ENCODE results near the gene ANOS1.

- no peak for TF ChIP-seq POLR2A (IDR thresholded peaks at IDR 0.05; ENCODE audit: control extremely low read depth in 1 of 2, low read depth in 2 of 2, low read length in 2 of 2)
- no peak for TF ChIP-seq KDM1A (IDR thresholded peaks at IDR 0.05; ENCODE audit: borderline replicate concordance, low read length)
- no peak for TF ChIP-seq CTCF (IDR thresholded peaks at IDR 0.05; ENCODE audit: control extremely low read depth in 1 of 3, insufficient read depth in 1 of 3, low read depth in 1 of 3, low read length in 3 of 3)
- TF ChIP-seq EP300 (IDR thresholded peaks at IDR 0.05; ENCODE audit: borderline replicate concordance in 1 of 2, low read depth in 2 of 2, low read length in 2 of 2): no peak
- TF ChIP-seq EZH2 (IDR thresholded peaks at IDR 0.05; ENCODE audit: low read depth, low read length, severe bottlenecking): no peak
- no peak for TF ChIP-seq JUND (IDR thresholded peaks at IDR 0.05; ENCODE audit: low read length)
- TF ChIP-seq FOSL1 (IDR thresholded peaks at IDR 0.05; ENCODE audit: insufficient read depth, low read depth, low read length): no peak
- no peak for TF ChIP-seq POLR2AphosphoS5 (IDR thresholded peaks at IDR 0.05; ENCODE audit: low read depth, low read length)
- TF ChIP-seq SIN3A (conservative IDR thresholded peaks at IDR 0.05 in 1 of 2, IDR thresholded peaks at IDR 0.05 in 1 of 2; ENCODE audit: low read depth in 1 of 2, low read length in 2 of 2): no peak
- TF ChIP-seq CBX5 (IDR thresholded peaks at IDR 0.05; ENCODE audit: low read depth, low read length): no peak
- no peak for TF ChIP-seq NRF1 (IDR thresholded peaks at IDR 0.05; ENCODE audit: low read depth, low read length)
- TF ChIP-seq MAX (IDR thresholded peaks at IDR 0.05): no peak
- TF ChIP-seq SP2 (IDR thresholded peaks at IDR 0.05; ENCODE audit: low read length): no peak
- TF ChIP-seq ZNF274 (IDR thresholded peaks at IDR 0.05; ENCODE audit: borderline replicate concordance, extremely low read depth, low read length): no peak
Measured at GRCh38 chrX:8692871-8693270, 39.1 kb downstream of the ANOS1 start.
